ENCODE results near the gene CARD19. TPM values are rescaled to one million over a fixed set of nuclear protein-coding genes. Genes with fewer than 3 reads are reported as not detected.

Gene CARD19
- total and polyA plus RNA-seq, 9 of the 15 experiments (the other 6 are each of a cell fraction or from before 2014, with no cell fraction given), result 0.90 to 34.9 (median 14.6) TPM

DNA sequence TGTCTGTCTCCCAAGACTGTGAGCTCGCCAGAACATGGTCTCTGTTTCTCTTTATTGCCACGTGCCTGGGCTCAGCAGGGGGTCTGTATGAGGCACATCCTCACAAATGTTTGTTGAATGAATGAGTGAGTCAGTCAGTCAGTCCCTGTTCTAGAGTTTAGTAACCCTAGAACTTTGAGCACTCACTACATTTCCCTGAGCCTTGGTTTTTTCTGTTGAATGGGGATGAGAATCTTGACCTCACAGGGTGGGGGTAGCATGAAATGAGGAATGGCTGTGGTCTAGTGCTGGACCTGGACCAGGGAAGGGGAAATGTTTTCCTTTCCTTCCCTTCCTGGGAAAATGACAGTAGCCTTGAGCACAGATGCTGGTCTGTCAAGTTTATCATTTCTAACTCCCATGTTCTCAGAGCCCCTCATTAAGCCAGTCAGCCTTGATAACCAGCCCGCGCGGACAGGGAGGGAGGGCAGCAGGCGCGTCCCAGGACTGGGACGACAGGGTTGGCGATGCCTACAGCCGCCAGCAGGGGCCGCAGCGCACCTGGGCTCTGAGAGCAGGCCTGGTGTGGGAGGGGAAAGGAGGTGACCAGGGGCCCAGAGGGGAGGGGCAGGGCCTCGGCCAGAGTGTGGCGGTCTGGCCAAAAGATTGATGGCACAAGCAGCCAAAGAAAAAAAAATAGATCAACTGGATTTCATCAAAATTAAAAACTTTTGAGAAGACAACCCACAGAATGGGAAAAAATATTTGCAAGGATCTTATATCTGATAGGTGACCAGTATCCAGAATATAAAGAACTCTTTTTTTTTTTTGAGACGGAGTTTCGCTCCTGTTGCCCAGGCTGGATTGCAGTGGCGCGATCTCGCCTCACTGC is 63.8 kb downstream of the CARD19 start:
- ChIA-PET POLR2A (no interaction called here), CTCF (ENCODE audit: low intra/inter-chr PET ratio) (interaction anchor here (0.7 to 2.0 kb wide), 8 partner anchors 31 to 1445 kb away, joined by 3 to 12 read pairs (median 4); no protein-coding TSS in a partner anchor)
- in situ Hi-C loops (cut with MboI) (loop anchor here (5.0 kb wide), 1 partner anchor 142 kb away; no protein-coding TSS in a partner anchor), intact Hi-C loops (cut with micrococcal nuclease) (loop anchor here (1.0 to 10.0 kb wide), 3 partner anchors 51 to 405 kb away; no protein-coding TSS in a partner anchor)
- H3K27me3 ChIP-seq (ENCODE audit: control insufficient read depth in 2 of 2, insufficient read depth in 2 of 2, low read length in 2 of 2), result peaks cover 16 to 38% of the 10 kb centered on the region in 2 experiments
- no peaks in the 10 kb centered on the region for H3K79me2 ChIP-seq (ENCODE audit: control insufficient read depth, insufficient read depth, low read length)
- H3K9me1 ChIP-seq (ENCODE audit: control insufficient read depth, insufficient read depth, low read length), result no peaks in the 10 kb centered on the region
- peak overlapping the region in 1 of 2 experiments; percentile 14; a peak in 1 of 4 replicates for H3K9ac ChIP-seq (ENCODE audit: insufficient read depth in 1 of 2, low read depth in 2 of 2, low read length in 2 of 2)
- no peak overlapping the region for H3K27ac ChIP-seq (ENCODE audit: extremely low read depth, low read depth, low read length)
- H2AFZ ChIP-seq (ENCODE audit: low read depth, low read length), result 0 out of 2 replicates have a peak overlapping the region, but pooled peaks have one; percentile 25
- H3K4me2 ChIP-seq (ENCODE audit: insufficient read depth, low read length), result no peak overlapping the region
- peaks cover 0 to 9% of the 10 kb centered on the region in 2 experiments; a peak in 3 of 5 replicates for H3K4me1 ChIP-seq (replicated peaks in 1 of 2; ENCODE audit: control insufficient read depth in 2 of 2, insufficient read depth in 2 of 2, low read length in 2 of 2)
- peak; percentile 89 for FAIRE-seq
- H3K36me3 ChIP-seq (ENCODE audit: control insufficient read depth, insufficient read depth, low read length), result no peaks in the 10 kb centered on the region
- H3K9me3 ChIP-seq (replicated peaks; ENCODE audit: control insufficient read depth, insufficient read depth, low read depth, low read length), result no peaks in the 10 kb centered on the region
- WGBS (ENCODE audit: insufficient coverage, low coverage, missing lambda C conversion rate), result under 1% methylated on average over 12 of the region's 19 CpGs
- H3K4me3 ChIP-seq, result no peak overlapping the region
- peaks cover 8% of the 10 kb centered on the region; the same call in 1 of the 2 replicates for H4K20me1 ChIP-seq (replicated peaks; ENCODE audit: control insufficient read depth, insufficient read depth, low read length)
- peak; percentile 100 for ATAC-seq
- peak; percentile 90 to 96 (median 94) for DNase-seq (ENCODE audit: extremely low read depth in 1 of 4, low spot score in 3 of 4)
- BruUV-seq (replicated peaks), result no TSS peak
- TF ChIP-seq ZNF143 (CRISPR knock-in tag; IDR thresholded peaks at IDR 0.05), result no peak
- no peak for TF ChIP-seq ZNF282 (CRISPR knock-in tag; IDR thresholded peaks at IDR 0.05)
- no peak for TF ChIP-seq GATAD2B (IDR thresholded peaks at IDR 0.05; ENCODE audit: borderline replicate concordance)
- TF ChIP-seq ZNF408 (CRISPR knock-in tag; IDR thresholded peaks at IDR 0.05; ENCODE audit: low read depth), result no peak
- TF ChIP-seq TSC22D4 (tag; IDR thresholded peaks at IDR 0.05), result no peak
- TF ChIP-seq, protein P1, sequence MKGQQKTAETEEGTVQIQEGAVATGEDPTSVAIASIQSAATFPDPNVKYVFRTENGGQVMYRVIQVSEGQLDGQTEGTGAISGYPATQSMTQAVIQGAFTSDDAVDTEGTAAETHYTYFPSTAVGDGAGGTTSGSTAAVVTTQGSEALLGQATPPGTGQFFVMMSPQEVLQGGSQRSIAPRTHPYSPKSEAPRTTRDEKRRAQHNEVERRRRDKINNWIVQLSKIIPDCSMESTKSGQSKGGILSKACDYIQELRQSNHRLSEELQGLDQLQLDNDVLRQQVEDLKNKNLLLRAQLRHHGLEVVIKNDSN (CRISPR knock-in tag; IDR thresholded peaks at IDR 0.05), result no peak
- TF ChIP-seq FOXK1 (CRISPR knock-in tag; IDR thresholded peaks at IDR 0.05; ENCODE audit: borderline replicate concordance), result no peak
- TF ChIP-seq, protein P2, sequence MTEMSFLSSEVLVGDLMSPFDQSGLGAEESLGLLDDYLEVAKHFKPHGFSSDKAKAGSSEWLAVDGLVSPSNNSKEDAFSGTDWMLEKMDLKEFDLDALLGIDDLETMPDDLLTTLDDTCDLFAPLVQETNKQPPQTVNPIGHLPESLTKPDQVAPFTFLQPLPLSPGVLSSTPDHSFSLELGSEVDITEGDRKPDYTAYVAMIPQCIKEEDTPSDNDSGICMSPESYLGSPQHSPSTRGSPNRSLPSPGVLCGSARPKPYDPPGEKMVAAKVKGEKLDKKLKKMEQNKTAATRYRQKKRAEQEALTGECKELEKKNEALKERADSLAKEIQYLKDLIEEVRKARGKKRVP (CRISPR knock-in tag; IDR thresholded peaks at IDR 0.05), result no peak
- TF ChIP-seq, protein P3, sequence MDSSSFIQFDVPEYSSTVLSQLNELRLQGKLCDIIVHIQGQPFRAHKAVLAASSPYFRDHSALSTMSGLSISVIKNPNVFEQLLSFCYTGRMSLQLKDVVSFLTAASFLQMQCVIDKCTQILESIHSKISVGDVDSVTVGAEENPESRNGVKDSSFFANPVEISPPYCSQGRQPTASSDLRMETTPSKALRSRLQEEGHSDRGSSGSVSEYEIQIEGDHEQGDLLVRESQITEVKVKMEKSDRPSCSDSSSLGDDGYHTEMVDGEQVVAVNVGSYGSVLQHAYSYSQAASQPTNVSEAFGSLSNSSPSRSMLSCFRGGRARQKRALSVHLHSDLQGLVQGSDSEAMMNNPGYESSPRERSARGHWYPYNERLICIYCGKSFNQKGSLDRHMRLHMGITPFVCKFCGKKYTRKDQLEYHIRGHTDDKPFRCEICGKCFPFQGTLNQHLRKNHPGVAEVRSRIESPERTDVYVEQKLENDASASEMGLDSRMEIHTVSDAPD (CRISPR knock-in tag; IDR thresholded peaks at IDR 0.05), result no peak
- no peak for TF ChIP-seq SREBF2 (CRISPR knock-in tag; IDR thresholded peaks at IDR 0.05)
- TF ChIP-seq, protein P4, sequence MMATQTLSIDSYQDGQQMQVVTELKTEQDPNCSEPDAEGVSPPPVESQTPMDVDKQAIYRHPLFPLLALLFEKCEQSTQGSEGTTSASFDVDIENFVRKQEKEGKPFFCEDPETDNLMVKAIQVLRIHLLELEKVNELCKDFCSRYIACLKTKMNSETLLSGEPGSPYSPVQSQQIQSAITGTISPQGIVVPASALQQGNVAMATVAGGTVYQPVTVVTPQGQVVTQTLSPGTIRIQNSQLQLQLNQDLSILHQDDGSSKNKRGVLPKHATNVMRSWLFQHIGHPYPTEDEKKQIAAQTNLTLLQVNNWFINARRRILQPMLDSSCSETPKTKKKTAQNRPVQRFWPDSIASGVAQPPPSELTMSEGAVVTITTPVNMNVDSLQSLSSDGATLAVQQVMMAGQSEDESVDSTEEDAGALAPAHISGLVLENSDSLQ (IDR thresholded peaks at IDR 0.05), result peak; percentile 85
- no peak for TF ChIP-seq RBBP5 (IDR thresholded peaks at IDR 0.05; ENCODE audit: borderline replicate concordance, insufficient read depth, low read length, poor library complexity, severe bottlenecking)
- TF ChIP-seq ZNF175 (CRISPR knock-in tag; IDR thresholded peaks at IDR 0.05; ENCODE audit: low read depth), result no peak
- TF ChIP-seq KDM5B (IDR thresholded peaks at IDR 0.05; ENCODE audit: insufficient replicate concordance, low read depth, low read length), result no peak
- no peak for TF ChIP-seq ZNF79 (CRISPR knock-in tag; IDR thresholded peaks at IDR 0.05; ENCODE audit: low read depth)
- TF ChIP-seq ZNF184 (CRISPR knock-in tag; IDR thresholded peaks at IDR 0.05), result no peak
- 0 out of 4 replicates have a peak, but pooled peaks of 1 of the 2 experiments have one; percentile 23 for TF ChIP-seq NRF1 (conservative IDR thresholded peaks at IDR 0.05 in 1 of 2, IDR thresholded peaks at IDR 0.05 in 1 of 2)

All from K562 (cell line).